ENCODE data around the gene FOXP2.

FOXP2 gene

DNA sequence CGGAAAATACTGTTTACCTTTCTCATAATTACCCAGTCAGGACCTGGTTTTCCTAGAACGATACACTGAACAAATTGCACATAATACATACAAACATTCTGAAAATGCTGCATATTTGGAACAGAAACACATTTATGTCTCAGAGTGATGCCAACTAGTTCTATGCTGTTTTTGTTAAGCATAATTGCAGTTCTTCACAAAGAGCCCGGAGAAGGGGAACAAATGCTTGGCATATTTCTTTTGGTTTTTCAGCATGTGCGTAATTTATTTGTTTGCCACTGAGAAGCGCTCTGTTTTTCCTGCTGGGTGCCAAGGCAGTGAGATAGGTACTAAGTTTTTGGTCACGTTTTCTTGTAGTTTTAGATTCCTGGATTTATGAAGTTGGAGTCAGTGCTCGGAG, 326.3 kb downstream of the FOXP2 start:
- no peak for DNase-seq

DNA sequence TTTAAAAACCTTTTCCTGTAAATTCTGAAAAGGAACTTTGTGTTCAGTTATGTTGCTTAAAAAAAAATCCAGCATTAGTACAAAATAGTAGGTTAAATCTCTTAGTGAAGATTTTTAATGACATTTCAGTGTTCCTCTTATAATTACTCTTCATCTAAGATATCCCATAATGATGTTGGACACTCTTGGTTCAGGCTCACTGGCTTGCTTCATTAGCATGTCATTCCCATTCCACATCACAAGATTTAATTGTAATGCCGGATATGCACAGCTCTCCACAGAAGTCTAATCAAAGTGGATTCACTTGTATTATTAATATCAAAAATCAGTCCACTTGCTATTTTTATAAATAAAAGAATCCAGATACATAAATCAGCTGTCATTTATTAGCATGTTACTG, 327.3 kb downstream of the FOXP2 start:
- no peak for DNase-seq
